Stimulated activated CD8-positive, alpha-beta memory T cell treated with anti-CD3 and anti-CD28 coated beads, Interleukin-4, amount 100 ng/mL, for 24 hours (primary cell): ENCODE measurements around the gene ELL3.
A peak's percentile ranks its signal among the peaks of the same experiment; 100 is the strongest.
"Not testable (repeated sequence)": the region's sequence is repeated elsewhere in the genome, so short reads cannot be mapped to it uniquely, and the experiment has no call there.

Experiments used
- DNase-seq: peaks from one replicate; pipeline ENCODE4 v3.0.0-alpha.2; 2020; ENCODE audit warnings: low read depth

ELL3 gene

DNA sequence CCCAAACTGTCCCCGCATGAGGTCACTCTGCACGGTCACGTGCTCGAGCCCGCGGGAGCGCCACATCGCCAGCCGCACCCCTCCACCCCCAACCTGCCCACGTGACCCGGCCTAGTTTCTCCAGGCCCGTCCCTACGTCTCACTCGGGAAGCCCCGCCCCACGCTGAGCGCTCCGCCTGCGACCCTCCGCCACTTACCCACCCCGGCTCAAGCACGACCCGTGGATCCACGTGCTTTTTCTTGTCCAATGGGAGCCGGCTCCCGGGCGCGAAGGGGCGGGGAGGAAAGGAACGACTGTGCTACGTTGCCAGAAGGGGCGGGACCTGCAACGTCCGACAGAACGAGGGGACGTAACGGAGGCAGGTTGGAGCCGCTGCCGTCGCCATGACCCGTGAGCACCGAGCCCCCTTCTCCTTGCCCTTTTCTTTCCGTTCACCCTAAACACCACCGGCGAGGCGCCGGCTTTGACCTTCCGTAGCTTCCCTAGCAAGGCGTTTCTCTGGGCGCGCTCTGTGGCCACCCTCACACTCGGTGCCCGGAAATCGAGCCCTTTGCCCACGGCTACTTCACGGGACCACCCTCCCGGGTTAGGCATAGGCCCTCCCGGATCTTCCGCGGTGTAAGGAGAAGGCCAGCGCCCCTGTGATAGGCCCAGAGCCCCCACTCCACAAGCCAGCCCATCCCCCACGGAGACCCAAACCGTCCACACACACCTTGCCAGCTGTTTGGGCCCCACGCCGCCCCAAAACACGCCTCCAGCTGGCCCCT, 15.4 kb upstream of the ELL3 start, which contains the start of gene SERF2:
Gene SERF2, plus strand, starts transcription at position 328 of the 768 bp plus-strand sequence. Its CDS starts 57 bp downstream, at position 385.
- DNase-seq: peak; percentile 100

DNA sequence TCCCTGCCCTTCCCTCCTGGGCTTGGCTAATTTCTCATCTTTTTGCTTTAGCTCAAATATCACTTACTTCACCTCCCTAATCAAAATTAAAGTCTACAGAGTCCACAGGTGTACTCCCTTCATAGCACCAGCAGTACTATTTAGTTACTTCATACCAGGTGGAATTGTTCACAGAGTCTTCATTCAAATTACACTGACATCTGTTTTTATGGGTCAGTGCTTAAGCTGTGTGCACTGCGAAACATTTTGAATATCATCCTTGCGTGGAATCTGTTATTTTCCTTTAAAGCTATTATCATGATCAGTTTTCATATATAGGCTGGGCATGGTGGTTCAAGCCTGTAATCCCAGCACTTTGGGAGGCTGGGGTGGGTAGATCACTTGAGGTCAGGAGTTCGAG, 12.6 kb upstream of the ELL3 start:
- no peak for DNase-seq

DNA sequence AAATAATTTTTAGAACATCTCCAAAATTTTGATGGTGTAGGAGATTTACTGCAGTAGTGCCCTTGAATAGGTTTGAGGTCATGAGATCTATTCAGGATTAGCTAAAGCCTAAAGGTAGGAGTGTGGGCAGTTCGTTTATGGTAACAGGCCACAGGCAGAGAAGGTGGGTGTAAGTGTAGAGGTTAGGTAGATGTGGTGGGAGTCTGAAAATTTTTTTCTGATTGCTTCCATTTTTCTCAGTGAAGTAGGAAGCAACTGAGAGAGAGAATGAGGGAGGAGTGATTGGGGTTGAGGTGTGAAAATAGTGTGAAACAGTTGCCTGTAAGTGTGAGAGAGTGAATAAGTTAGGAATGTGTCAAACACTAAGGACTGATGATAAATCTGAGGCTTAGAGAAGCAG, 2.2 kb upstream of the ELL3 start:
- DNase-seq: no peak

DNA sequence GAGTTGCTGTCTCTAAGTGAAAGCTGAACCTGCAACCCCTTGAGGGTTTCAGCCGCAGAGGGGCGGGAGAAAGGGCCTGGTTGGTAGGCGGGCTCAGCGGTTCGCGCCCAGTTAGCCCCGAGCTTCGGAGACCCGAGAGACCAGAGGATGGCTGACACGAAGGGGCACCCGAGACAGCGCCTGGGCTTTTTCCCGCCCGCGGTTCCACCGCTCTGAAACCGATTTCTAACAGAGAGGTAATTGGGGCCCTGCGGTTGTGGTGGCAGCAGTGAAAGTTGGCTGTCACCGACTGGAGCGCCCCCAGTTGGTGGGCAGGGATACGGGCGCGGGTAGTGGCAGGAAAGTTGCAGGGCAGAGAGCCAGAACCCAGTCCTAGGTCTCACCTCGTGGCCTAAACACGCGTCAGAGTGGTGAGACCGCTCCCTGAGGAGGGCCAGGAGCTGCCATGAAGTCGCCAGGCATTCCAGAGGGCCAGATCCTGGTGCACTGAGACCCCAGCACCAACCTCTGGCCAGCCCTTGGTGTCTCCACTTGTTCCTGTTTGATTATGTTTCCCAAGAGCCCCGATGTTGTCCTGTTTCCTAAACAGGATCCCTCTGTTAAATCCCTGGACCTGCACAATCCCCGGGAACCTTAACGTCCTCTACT, 625 bp upstream of the ELL3 start:
- DNase-seq: peak; percentile 81

DNA sequence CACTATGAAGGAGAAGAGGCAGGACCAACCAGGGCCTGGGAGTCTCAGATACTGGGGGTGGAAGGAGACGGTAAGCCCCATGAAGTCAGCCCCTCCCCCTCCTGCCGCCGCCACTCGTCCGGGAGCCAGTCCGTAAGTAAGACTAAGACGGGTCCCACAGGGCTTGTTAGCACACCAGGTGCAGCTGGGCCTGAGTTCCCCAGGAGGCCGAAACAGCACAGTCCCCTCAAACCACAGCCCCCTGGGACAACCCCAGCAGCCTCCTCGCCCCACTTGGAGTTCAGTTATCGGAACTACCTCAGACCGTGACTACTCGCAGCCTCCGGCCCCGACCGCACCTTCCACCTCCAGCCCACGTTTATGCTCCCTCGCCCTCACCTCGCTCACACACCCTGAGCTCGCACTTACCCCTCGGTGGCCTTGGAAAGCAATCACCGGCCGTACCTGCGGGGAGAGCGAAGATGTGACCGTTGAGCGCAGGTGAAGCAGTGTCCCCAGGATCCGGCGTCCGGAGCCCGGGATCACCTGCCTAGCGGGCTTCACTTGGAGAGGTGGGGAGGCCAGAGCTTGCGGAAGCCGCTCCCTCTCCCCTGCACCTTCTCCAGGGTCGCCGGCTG, 557 bp downstream of the ELL3 start:
- DNase-seq: no peak

DNA sequence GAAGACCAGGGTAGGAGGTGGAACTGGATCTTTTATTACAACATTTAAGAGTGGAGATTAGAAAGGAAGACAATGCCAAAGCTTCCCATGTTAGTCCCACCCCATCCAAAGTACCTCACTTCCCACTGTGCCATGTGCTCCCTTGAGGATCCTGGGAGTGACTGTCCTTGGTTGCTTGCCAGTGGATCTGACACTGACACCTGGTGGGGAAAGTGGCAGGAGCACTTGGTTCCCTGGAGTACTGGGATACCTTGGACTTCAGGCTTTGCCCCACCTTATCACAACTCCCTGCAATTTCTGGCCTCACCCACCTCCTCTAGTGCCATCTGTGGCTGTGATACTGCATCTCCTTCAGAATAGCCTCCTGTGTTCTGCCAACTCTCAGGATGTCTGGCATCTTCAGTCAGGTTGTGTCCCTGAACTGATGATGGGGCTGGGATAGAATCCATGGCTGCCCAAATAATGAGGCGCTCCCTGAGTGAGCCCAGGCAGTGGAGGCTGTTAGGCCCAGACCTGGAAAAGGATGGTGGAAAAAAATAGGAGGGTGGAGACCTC, 1.3 kb downstream of the ELL3 start:
- DNase-seq: no peak

DNA sequence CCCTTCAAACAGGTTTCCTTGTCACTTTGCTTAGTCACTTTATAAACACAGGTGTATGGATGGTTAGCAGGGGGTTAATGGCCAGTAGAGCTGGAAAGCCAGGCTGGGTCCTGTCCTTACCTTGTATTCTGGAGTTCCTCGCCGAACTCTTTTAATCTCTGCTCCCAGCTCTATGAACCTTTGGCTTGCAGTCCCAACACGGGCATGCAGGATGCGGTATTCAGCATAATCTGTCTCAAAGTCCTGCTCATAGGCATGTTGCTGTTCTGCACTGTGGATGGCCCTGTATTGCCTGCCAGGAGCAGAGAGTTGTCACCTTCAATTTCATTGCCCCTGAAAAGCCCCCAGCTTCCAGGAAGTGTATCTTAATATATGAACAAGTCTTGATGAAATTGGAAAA, 2.7 kb downstream of the ELL3 start:
- no peak for DNase-seq

DNA sequence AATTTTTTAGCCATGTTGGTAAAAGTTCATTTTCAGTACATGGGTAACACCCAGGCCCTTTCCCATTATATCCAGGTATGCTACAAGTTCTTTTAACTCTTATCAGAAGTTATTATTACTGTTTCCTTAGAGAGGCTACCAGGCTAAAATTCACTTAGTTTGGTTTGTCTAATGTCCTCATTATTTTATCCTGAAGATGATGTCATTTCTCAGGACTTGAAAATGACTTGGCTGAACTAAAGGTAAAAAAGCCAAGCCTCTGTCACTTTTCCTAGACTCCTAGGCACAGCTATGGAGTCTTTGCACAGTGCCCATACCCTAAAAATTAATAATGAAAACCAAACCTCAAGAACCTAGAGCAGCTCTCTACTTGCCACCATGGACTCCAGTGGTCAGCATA, 4.1 kb downstream of the ELL3 start:
- no peak for DNase-seq

DNA sequence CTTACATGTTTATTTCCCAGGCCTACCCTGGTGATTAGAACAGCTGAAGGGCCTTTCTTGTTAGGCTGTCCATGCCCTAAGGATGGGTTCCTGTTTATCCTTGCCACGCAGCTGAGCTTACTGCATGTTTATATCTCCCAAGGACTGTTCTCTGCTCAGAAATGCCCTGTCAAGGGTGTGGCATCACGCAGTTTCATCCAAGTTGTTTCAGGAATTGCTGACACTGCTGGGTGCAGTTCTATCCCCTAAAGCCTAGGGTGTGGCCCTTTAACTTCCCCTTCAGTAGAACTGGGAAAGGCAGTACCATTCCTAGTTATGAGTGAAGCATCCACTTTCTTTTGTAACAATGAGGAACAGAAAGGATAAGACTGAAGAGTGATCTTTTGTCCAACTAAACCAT, 5.0 kb downstream of the ELL3 start:
- DNase-seq: no peak

DNA sequence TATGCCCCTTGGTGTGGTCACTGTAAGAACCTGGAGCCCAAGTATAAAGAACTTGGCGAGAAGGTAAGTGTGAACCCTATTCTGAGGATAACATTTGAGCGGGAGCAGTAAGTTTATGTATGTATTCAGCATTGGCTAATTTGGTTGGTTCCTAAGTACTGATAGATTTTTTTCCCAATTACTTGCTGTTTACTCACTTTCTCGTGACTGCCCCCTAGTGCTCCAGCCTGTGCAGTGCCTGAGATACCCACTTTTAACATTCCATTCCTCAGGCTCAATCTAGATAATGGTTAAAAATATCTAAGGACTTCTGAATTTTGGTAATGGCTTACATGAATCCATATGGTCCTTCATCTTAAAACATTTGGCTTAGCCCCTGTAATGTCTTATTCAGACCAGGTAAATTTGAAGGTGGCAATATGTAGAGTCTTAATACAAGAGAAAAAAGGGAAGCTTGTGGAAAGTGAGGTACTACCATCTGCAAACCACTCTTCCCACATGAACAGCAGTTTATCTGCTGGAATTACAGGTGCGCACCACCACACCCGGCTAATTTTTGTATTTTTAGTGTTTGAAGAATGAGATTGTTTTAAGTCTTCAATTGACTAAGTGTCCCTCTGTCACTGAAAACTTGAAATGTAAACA, 7.1 kb downstream of the ELL3 start:
- DNase-seq: peak; percentile 46

DNA sequence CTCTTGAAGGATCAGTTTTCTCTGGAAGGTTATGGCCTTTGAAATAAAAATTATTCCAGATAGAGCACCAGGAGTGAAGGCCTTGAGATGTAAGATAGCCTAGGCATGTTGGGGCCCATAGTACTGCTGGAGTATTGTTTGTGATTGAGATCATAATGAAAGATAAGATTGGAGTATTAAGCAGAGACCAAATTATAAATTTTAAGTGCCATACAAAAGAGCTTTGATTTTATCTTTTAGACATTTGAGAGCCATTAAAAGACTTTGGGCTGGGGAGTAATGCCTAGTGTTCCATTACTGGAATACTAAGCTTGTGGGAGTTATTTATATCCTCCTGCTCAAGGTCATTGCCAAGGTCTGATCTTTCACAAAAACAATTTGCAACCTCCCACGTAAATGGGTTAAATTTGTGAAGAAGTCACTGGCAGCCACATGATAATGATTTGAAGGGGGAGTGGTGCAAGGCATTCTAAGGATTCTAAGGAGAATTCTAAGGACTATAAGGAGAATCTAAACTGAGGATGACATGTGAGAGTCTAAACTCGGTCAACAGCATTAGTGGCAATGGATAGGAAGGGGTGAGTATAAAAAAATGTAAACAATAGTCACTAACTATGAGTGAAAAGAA, 12.8 kb downstream of the ELL3 start:
- no peak for DNase-seq

DNA sequence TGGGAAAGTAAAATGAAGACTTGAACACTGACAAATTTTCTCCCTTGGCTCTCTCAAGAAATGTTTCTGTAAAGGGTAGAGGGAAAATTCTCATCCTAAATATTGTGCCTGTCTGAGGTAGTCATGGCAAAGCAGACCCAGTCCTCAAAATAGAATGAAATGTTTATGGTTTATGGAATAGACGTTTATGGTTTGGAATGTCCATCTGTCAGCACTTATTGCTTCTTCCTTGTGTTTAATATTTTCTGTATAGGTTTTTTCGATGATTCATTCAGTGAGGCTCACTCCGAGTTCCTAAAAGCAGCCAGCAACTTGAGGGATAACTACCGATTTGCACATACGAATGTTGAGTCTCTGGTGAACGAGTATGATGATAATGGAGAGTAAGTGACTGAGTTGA, 13.9 kb downstream of the ELL3 start:
- DNase-seq: no peak

DNA sequence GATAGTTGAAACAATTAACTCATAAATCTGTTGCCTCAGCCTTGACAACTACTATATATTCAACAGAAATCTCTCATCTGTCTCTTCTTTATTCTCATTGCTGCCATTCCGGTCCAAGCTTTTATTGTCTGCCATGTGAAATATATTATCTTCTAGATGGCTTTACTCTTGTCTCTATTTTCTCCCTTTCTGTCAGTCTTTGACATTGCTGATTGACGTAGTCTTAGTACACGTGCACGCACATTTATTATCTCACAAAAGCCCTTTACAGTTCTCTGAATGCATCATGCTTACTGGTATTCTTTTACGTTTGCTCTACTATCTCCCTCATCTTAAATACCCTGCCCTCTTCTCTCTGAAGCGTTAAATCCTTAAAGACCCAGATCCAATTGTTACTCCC, 24.9 kb downstream of the ELL3 start:
- DNase-seq: no peak

DNA sequence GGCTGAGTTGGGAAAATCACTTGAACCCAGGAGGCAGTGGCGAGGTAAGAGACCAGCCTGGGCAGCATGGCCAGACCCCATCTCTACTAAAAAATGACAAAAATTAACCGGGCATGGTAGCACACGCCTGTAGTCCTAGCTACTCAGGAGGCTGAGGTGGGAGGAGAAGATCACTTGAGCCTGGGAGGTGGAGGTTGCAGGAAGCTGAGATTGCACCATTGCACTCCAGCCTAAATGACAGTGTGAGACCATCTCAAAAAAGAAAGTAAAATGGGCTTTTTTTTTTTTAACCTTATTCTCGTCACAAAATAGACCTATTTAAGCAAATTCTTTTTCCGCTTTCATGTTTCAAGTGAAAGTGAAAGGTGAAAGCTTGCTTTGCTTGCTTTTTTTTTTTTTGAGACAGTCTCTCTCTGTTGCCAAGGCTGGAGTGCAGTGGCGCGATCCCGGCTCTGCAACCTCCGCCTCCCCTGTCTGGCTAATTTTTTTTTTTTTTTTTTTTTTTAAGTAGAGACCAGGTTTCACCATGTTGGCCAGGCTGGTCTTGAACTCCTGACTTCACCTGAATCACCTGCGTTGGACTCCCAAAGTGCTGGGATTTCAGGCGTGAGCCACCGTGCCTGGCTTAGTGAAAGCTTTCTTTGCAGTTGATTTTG, 26.9 kb downstream of the ELL3 start:
- no peak for DNase-seq

DNA sequence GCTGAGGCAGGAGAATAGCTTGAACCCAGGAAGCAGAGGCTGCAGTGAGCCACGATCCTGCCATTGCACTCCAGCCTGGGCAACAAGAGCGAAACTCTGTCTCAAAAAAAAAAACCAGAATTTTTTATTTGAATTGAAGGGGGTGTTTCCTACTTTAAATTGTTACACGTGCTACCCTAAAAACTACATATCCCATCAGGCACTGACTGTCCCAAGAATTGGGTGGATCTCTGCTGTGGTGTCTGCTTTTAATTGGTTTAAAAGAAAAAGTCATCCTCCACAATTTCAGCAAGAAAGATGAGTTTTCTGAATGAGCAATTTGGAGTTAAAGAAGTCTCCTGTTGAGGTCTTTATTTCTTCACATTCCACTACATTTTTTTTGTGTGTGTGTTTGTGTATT, 28.4 kb downstream of the ELL3 start:
- no peak for DNase-seq

DNA sequence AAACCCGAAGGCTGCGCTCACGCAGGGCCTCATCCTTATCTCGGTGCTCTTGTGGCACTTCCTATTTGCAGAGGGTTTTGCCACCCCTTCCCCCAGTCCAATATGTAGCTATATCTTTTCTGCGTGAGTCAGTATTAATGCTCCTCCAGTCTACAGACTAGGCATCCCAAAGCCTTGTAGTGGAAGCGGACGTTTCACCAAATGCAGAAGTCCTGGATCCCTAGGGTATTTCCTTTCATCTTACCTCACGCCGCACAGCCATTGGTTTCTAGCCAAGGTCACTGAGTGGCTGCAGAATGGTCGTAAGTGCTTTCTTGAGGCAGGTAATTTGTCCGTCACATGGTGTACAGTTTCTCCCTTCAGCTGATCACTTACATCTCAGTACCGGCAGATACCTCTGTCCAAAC, 29.9 kb downstream of the ELL3 start:
- DNase-seq: not testable (repeated sequence)

DNA sequence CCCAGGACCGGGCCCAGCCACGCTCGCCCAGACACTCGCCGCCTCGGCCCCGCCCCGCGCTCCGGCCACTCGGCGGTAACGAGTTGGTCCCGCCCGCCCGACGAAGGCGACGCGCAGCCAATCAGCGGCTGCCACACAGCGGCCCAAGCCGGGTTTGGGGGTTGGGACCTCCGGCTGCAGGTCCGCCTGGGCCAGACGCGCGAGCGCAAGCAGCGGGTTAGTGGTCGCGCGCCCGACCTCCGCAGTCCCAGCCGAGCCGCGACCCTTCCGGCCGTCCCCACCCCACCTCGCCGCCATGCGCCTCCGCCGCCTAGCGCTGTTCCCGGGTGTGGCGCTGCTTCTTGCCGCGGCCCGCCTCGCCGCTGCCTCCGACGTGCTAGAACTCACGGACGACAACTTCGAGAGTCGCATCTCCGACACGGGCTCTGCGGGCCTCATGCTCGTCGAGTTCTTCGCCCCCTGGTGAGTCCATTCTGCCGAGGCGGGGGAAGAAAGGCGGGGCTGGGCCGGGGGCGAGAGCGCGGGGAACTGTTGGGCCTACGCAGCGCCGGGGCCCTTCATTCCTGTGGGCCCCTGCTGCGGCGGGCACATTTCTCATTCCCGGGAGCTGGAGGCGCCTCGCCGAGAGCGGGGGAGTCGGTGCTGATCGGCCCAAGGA, 30.4 kb downstream of the ELL3 start, which contains the start of gene PDIA3:
Gene PDIA3, plus strand, starts transcription at position 194 of the 658 bp plus-strand sequence. Its CDS starts 102 bp downstream, at position 296.
- DNase-seq: peak; percentile 84

DNA sequence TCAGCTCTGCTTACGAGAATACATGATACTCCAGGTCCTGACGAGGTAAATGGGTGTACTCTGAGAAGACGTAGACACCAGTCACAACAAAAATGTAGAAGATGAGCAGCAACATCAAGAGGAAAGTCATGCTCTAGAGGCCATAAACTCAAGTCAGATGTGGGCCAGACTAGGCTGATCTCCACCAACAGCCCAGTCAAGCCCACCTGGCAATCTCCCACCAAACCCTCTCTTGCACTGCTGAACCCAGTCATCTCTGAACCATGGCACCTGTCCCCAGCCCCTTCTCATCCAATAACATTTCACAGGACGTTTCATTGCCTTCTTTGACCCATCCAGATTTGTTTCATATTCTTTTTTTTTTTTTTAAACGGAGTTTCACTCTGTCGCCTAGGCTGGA, 41.4 kb downstream of the ELL3 start:
- no peak for DNase-seq

DNA sequence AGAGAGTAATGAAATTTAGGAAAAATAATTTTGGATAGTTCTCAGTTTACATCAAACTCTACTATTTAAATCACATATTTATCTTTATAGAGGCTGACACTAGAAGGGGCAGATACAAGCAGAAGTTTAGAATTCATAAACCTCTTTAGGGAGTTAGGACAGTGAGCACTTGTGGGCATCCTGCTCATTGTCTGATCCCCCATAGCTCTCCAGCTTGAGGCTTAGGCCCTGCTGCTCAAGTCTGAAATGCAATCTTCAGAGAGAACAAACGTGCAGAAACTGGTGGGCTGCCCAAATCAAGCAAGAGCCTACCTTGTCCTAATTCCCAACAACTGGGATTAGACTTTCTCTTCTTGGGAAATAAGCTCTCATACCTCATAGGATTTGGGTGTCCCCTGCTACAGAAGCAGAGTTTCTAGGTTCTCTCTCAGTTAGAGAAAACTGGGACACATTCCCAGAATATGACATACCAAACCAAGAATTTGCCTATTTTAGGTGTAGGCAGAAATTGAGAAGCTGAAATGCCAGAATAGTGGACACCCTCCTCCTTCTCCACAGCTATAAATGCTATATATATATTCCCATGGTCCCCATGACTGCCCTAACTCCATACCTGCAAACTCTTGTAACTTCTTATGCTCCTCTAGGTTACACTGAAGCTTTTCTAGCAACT, 48.6 kb downstream of the ELL3 start:
- not testable (repeated sequence) for DNase-seq

DNA sequence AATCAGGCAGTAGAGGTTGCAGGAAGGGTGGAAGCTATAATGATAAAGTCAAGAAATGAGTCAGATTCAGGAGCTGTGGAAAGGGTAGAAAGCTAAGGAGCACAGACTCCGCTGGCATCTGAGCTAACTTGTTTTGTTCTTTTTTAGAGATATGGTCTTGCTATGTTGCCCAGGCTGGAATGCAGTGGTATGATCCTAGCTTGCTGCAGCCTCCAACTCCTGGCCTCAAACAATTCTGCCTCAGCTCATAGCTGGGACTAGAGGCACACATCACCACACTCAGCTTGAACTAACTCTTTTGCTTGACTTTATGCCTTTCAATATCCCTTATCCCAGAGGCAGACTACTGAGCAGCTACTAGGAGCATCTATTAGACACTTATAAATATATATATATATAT, 50.5 kb downstream of the ELL3 start:
- not testable (repeated sequence) for DNase-seq
